Activated gamma-delta T cell (primary cell): ENCODE results near the gene ATMIN.
A peak's percentile ranks its signal among the peaks of the same experiment; 100 is the strongest.

ENCODE experiments used
- DNase-seq: peaks from one replicate; lab custom pipeline; 2025; lab: John Stamatoyannopoulos, UW
- total RNA-seq, 2 donors: gene quantifications; one replicate each; lab custom pipeline; 2026; lab: John Stamatoyannopoulos, UW

The ATMIN gene
- total RNA-seq: 127 to 140 reads per million in 2 donors

GRCh38 chr16:81035398-81035974, at the start of gene ATMIN:
Gene ATMIN, plus strand, starts transcription at chr16:81035842. Its CDS starts 29 bp downstream, at chr16:81035871.
- DNase-seq: peak; percentile 81

DNA sequence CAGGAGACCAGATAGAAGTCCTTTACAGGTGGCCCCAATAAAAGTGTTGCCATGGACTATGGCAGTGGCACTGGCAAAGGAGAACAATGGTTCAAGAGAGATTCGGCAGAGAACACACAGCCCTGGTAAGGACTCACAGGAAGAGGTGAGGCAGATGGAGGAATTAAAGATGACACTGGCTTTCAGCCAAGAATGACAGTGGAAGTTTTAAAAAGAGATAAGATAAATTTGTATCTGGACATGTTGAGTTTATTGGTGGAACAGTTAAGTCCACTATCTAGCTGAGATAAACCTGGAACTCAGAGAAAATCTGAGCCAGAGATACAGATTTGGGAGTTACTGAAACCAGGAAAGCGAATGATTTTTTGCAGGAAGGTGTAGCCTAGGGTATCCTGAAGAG, 49.1 kb upstream of the ATMIN start:
- DNase-seq: no peak

- no peak for DNase-seq
Measured at GRCh38 chr16:80988756-80989155, 46.9 kb upstream of the ATMIN start.

DNA sequence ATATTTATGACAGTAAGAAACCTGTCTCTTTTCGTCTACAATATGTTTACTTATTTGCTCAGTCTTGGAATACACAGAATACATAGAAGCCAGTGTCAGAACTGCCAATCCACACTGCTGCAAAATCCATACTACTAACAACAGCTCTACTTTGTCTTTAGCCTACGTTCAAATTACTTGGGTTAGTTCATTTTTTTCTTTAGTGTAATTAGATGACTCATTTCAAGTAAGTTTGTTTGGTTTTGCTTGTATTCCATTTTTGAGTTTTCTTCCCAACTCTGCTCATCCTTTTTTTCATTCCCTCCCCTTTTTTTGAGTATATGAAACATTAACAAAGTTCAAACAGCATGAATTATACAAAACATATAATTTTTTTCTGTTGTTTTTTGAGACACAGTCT, 45.8 kb upstream of the ATMIN start:
- DNase-seq: no peak

DNA sequence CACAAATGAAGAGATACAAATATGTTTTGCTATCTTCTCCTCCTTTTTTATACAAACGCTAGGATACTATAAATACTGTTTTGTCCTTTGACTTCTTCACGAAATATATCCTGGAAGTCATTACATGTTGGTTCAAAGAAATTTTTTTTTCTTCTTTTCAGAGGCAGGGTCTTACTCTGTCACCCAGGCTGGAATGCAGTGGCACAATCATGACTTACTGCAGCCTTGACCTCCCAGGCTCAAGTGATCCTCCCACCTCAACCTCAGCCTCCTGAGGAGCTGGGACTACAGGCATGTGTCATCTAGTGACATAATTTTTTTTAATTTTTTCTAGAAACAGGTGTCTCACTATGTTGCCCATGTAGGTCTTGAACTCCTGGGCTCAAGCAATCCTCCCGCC, 45.1 kb upstream of the ATMIN start:
- no peak for DNase-seq

DNA sequence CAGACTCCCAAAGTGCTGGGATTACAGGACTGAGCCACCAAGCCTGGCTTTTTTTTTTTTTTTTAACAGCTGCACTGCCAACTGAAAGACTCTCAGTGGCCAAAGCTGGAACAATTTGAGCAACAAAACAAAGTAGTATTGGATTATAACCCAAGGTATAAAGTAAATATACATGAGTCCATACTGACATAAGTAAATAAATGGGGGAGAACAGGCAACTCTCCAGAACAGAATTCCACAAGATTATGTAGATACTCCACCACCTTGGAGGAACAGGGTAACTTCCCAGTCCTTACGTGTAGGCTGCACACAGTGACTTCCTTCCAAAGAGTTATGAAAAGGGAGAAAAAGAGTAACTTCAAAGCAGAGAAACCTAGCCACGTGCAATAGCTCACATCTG, 44.7 kb upstream of the ATMIN start:
- no peak for DNase-seq

- no peak for DNase-seq
Measured at GRCh38 chr16:80991792-80992430, 43.7 kb upstream of the ATMIN start.

- DNase-seq: no peak
Measured at GRCh38 chr16:80992676-80993293, 42.9 kb upstream of the ATMIN start.

DNA sequence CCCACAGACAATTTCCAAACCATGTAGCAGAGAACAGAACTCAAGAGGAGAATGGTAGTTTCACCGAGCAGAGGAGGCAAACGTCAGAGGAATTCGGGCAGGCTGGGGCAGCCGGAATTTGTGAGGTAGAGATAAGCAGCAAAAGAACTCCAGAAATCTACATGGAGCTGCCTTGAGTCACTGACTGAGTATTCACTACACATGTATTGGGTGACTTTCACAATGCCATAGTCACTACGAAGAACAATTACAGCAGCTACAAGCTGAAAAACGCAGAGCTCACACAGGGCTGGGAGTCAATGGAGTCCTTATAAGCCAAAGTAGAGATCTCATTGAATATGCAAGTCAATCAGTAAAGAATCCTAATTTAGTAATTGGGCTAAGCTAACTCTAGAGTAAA, 42.3 kb upstream of the ATMIN start:
- DNase-seq: no peak

- no peak for DNase-seq
Measured at GRCh38 chr16:80993834-80994233, 41.8 kb upstream of the ATMIN start.

DNA sequence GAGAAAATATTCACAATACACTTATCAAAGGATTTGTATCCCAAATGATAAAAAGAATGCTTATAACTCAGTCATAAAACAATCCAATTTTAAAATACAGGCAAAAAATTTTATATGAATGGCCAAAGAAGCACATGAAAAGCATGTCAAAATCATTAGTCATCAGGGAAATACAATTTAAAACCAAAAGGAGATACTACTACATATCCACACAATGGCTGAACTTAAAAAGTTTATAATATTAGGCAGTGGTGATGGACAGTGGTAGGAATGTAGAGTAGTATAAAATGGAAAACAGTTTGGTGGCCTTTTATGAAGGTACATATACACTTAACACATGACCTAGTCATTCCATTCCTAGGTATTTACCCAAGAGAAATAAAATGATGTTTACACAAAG, 41.2 kb upstream of the ATMIN start:
- DNase-seq: no peak

- no peak for DNase-seq
Measured at GRCh38 chr16:80996688-80997138, 38.9 kb upstream of the ATMIN start.

DNA sequence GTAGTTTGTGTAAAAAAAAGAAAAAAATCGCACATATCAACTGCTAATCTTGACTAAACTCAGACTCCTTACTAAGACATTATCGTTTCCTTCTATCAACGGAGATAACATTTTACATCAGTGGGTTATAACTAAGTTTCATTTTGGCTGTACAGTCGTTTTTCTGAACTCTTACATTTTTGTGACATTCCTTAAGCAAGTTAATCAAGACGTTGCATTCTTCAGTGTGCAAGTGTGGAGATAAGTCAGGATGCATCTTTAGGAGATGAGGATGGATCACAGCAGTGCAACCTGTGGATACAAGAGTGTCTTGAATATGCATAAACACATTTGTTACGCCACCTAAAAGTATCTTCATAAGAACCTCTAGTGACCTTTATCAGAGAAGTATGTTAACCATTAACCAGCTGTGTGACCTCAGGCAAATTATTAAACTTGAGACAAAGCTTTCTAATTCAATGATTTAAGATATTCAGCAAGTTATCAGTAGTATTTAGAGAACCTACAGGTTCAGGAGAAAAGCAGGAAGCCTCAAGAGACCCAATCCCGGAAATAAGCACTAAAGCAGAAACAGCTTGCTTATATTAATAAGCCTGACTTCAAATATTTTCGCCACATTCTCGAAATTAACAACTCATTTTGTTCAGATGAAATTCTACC, 38.4 kb upstream of the ATMIN start:
- DNase-seq: no peak

- DNase-seq: no peak
Measured at GRCh38 chr16:80997964-80998620, 37.5 kb upstream of the ATMIN start.

GRCh38 chr16:81000873-81001272, 34.8 kb upstream of the ATMIN start:
- no peak for DNase-seq

- DNase-seq: no peak
Measured at GRCh38 chr16:81001330-81001729, 34.3 kb upstream of the ATMIN start.

GRCh38 chr16:81003064-81003463, 32.6 kb upstream of the ATMIN start:
- no peak for DNase-seq

- DNase-seq: no peak
Measured at GRCh38 chr16:81003610-81004460, 31.8 kb upstream of the ATMIN start.

DNA sequence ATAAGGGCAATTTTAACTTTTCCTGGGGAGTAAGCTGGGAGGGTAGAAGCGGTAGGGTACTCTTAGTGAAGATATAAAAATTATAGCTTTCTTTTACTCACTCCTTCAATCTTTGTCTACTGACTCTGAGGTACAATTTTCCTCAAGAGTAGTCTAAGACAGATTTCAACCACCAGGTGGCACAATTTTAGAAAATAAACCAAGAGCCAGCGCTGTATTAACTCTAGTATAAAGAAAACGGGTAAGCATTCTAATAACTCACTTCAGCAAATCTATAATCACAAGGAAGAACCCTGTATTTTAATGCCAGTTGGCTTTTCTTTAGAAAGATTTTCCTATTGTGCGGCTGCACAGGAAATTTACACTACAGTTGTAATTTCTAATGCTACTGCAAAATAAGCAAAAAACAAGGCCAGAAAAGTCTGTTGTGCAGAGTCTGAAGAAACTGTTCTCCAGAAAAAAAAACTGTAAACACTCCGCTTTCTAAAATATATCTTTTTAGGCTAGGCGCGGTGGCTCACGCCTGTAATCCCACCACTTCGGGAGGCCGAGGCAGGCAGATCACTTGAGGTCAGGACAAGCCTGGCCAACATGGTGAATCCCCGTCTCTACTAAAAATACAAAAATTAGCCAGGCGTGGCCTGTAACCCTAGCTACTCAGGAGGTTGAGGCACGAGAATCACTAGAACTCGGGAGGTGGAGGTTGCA, 30.8 kb upstream of the ATMIN start:
- no peak for DNase-seq

DNA sequence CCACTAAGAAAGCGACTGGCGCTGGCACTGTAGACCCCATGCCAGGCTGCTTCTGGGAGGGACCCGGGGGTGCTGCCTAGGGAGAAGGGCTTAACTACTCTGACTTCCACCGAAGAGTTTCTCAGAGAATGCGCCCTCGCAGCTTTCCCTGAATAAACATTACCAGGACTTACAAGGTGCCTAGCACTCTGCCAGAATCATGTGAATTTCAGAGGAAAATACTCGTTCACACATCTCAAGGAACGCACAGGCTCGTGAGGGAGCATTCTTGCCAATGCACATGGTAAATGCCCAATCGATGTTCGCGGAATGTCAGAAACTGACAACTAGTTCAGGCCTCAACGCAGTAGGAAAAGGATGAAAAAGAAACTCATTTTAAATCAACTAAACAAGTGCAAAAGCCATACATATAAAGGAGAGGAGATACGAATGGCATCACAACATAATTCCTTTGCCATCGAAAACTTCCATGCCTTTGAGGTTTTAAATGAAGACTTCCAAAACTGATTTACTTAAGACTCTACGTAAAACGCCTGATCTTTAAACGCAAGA, 30.0 kb upstream of the ATMIN start:
- no peak for DNase-seq
